Endothelial cell of umbilical vein (primary cell): Measurements from ENCODE around the gene PSD4. TPM values are rescaled to one million over a fixed set of nuclear protein-coding genes. Genes with fewer than 3 reads are reported as not detected.

Experiments used
- BruUV-seq: library from RNA; stranded (reverse); fragments of 400-500 nt; replicated peaks from 2 replicates; lab custom pipeline; 2021; lab: Mats Ljungman, UMichigan
- CTCF ChIA-PET: fragments of 300-600, 350-600 bp; sonication (Branson Sonifier 250); formaldehyde crosslinking; loops from one replicate; lab custom pipeline; 2021; ENCODE audit warnings: antibody characterized with exemption, inconsistent platforms; lab: Charles Lee
- POLR2A ChIA-PET: fragments of 300-600, 350-600 bp; sonication (Branson Sonifier 250); formaldehyde crosslinking; loops from one replicate; lab custom pipeline; 2021; ENCODE audit warnings: antibody characterized with exemption, inconsistent platforms; lab: Charles Lee
- DNase-seq: peaks from one replicate; pipeline ENCODE4 v3.0.0-alpha.2; 2011; ENCODE audit warnings: low read depth, low spot score
- FAIRE-seq: peaks from 2 replicates; lab custom pipeline; 2011; peaks lifted over from hg19 to GRCh38; lab: Jason Lieb, UNC
- H2AFZ ChIP-seq: 2 replicates; pipeline ENCODE4 v1.6.0; 2012; ENCODE audit warnings: low read depth, low read length, control low read depth, inconsistent platforms
- H3K27ac ChIP-seq: 2 replicates; pipeline ENCODE4 v1.5.1; 2011; ENCODE audit warnings: low read depth, mild to moderate bottlenecking, control low read depth, low read length, moderate library complexity; ENCODE audit not compliant: insufficient read depth
- H3K27me3 ChIP-seq, 2 experiments: 2 replicates each; pipeline versions ENCODE4 v1.6.0 to v1.6.1; 2011; ENCODE audit warnings: low read length in 2 of 2, mixed read lengths in 1 of 2; ENCODE audit not compliant: control insufficient read depth in 2 of 2, insufficient read depth in 2 of 2
- H3K36me3 ChIP-seq, 2 experiments: 2 replicates in 1 of 2; 3 replicates in 1 of 2; pipeline ENCODE4 v1.5.1; 2011; ENCODE audit warnings: low read length in 2 of 2, mild to moderate bottlenecking in 1 of 2, moderate library complexity in 1 of 2; ENCODE audit not compliant: control insufficient read depth in 2 of 2, insufficient read depth in 2 of 2; ENCODE audit errors: extremely low read depth in 1 of 2
- H3K4me1 ChIP-seq: 3 replicates; pipeline ENCODE4 v1.5.1; 2011; ENCODE audit warnings: mild to moderate bottlenecking, low read length; ENCODE audit not compliant: control insufficient read depth, insufficient read depth; ENCODE audit errors: extremely low read depth
- H3K4me2 ChIP-seq: 2 replicates; pipeline ENCODE4 v1.6.1; 2011; ENCODE audit warnings: low read length, control low read depth, mixed read lengths; ENCODE audit not compliant: insufficient read depth
- H3K4me3 ChIP-seq, 3 experiments: fragments of 200-600 bp in 1 of 3; sonication (generic), shearing (Covaris generic) in 1 of 3; replicated peaks in 1 of 3; 2 replicates each; pipeline ENCODE4 v1.5.1; 2011 to 2016; ENCODE audit warnings: control low read depth in 3 of 3, low read length in 3 of 3, mild to moderate bottlenecking in 2 of 3, inconsistent platforms in 1 of 3, low read depth in 1 of 3, moderate library complexity in 1 of 3; ENCODE audit not compliant: insufficient read depth in 1 of 3
- H3K79me2 ChIP-seq: 2 replicates; pipeline ENCODE4 v1.6.0; 2012; ENCODE audit warnings: low read length, inconsistent platforms; ENCODE audit not compliant: control insufficient read depth, insufficient read depth
- H3K9ac ChIP-seq: replicated peaks from 2 replicates; pipeline ENCODE3; 2011; ENCODE audit warnings: low read length, control low read depth; ENCODE audit not compliant: insufficient read depth; ENCODE audit errors: extremely low read depth
- H3K9me1 ChIP-seq: replicated peaks from 3 replicates; pipeline ENCODE4 v1.6.0; 2011; ENCODE audit warnings: mild to moderate bottlenecking, low read length; ENCODE audit not compliant: control insufficient read depth, insufficient read depth; ENCODE audit errors: extremely low read depth
- H3K9me3 ChIP-seq: replicated peaks from 2 replicates; pipeline ENCODE4 v1.5.1; 2012; ENCODE audit warnings: low read length, inconsistent platforms; ENCODE audit not compliant: control insufficient read depth, insufficient read depth
- H4K20me1 ChIP-seq: replicated peaks from 2 replicates; pipeline ENCODE3; 2011; ENCODE audit warnings: mild to moderate bottlenecking, low read length; ENCODE audit not compliant: control insufficient read depth, insufficient read depth; ENCODE audit errors: extremely low read depth
- CTCF ChIP-seq, 2 donors: IDR thresholded peaks; 1 replicate in 1 of 2; 2 replicates in 1 of 2; pipeline ENCODE4 v1.5.1; 2011; ENCODE audit warnings: low read length in 2 of 2, mild to moderate bottlenecking in 2 of 2, moderate library complexity in 2 of 2, control low read depth in 1 of 2, inconsistent platforms in 1 of 2, low read depth in 1 of 2; ENCODE audit not compliant: insufficient read depth in 1 of 2; ENCODE audit errors: extremely low read depth in 1 of 2
- EZH2 ChIP-seq: IDR thresholded peaks from 2 replicates; pipeline ENCODE4 v1.6.1; 2012; ENCODE audit warnings: borderline replicate concordance, low read depth, mild to moderate bottlenecking, moderate library complexity, low read length, inconsistent platforms; ENCODE audit not compliant: severe bottlenecking
- FOS ChIP-seq: IDR thresholded peaks from 2 replicates; pipeline ENCODE4 v1.6.1; 2011; ENCODE audit warnings: mild to moderate bottlenecking, low read length, moderate library complexity, borderline replicate concordance; ENCODE audit not compliant: insufficient read depth
- GATA2 ChIP-seq: IDR thresholded peaks from 2 replicates; pipeline ENCODE4 v1.7.0; 2011; ENCODE audit warnings: low read depth, mild to moderate bottlenecking, moderate library complexity, mixed read lengths, low read length; ENCODE audit not compliant: insufficient read length, insufficient read depth
- JUN ChIP-seq: IDR thresholded peaks from 2 replicates; pipeline ENCODE4 v1.6.1; 2011; ENCODE audit warnings: borderline replicate concordance, low read depth; ENCODE audit not compliant: insufficient read length, insufficient read depth
- MYC ChIP-seq: IDR thresholded peaks from one replicate; pipeline ENCODE4 v1.6.1; 2011; ENCODE audit warnings: mild to moderate bottlenecking, low read depth, low read length
- POLR2A ChIP-seq: IDR thresholded peaks from 2 replicates; pipeline ENCODE4 v1.6.1; 2012; ENCODE audit warnings: low read depth, mild to moderate bottlenecking, control low read depth, low read length
- POLR2AphosphoS5 ChIP-seq: IDR thresholded peaks from 2 replicates; pipeline ENCODE4 v1.6.1; 2012; ENCODE audit warnings: low read depth, mild to moderate bottlenecking, control low read depth, low read length, moderate library complexity; ENCODE audit not compliant: insufficient read depth
- dilution Hi-C: fragments of 300-500 bp; cut with MboI; formaldehyde crosslinking; loops from one replicate; pipeline ENCODE4 v1.15.0; 2019; ENCODE audit warnings: low sequenced_read_pairs; ENCODE audit not compliant: extremely low pct_ligation_motif_present
- intact Hi-C: fragments of 100-400 bp; cut with micrococcal nuclease; formaldehyde crosslinking; loops from one replicate; pipeline ENCODE4 v1.10.0; 2022
- polyA plus RNA-seq, 4 experiments: library from polyadenylated mRNA; depleted of rRNA in 3 of 4; stranded (reverse) in 3 of 4; unstranded in 1 of 4; fragments of >200 nt; gene quantifications; 2 replicates each; pipeline versions ENCODE4 v1.2.1 to v1.2.3, GENCODE V29; 2011 to 2012; ENCODE audit warnings: missing spikeins in 1 of 4
- total RNA-seq: library from RNA; stranded (reverse); gene quantifications from 2 replicates; pipeline ENCODE4 v1.2.3, GENCODE V29; 2021
- TF ChIP-seq, protein P1 (sequence below): IDR thresholded peaks from 2 replicates; pipeline ENCODE4 v1.6.1; 2011; ENCODE audit not compliant: insufficient read depth, insufficient read length

Gene PSD4
- total and polyA plus RNA-seq, 2 donors (not counting 3 experiments of a cell fraction or from before 2014, with no cell fraction given): 0.01 to 0.24 TPM

DNA sequence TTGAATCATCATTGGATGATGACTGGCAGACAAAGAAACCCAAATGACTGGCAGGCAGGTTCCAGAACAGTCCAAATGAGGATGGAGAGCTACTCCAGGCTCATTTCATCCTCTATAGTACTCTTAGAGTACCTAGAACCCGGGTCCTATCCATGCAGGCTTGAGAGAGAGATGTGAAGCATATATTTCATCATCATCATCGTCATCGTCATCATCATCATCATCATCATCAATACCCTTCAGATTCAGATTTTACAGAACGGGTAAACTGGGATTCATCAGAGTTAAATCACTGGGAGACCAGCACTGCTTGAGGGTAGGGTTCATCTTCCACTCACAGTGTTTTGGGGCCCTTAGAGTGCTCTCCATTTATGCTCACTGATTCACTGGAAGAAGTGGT lies 52.7 kb downstream of the PSD4 start:
- intact Hi-C loops: no loop called here
- FAIRE-seq (no peak), DNase-seq (no peak)
- TF ChIP-seq MYC (no peak), POLR2AphosphoS5 (no peak), CTCF (IDR thresholded peaks at IDR 0.05; ENCODE audit: extremely low read depth in 1 of 2, insufficient read depth in 1 of 2, low read depth in 1 of 2, low read length in 2 of 2) (no peak), JUN (no peak), FOS (no peak), POLR2A (no peak), GATA2 (no peak), EZH2 (no peak)
- TF ChIP-seq, protein P1, sequence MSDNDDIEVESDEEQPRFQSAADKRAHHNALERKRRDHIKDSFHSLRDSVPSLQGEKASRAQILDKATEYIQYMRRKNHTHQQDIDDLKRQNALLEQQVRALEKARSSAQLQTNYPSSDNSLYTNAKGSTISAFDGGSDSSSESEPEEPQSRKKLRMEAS: no peak
- Histone ChIP-seq H4K20me1 (no peaks in the 10 kb centered on the region), H3K9me1 (no peaks in the 10 kb centered on the region), H3K9ac (no peak overlapping the region), H3K36me3 (no peaks in the 10 kb centered on the region), H2AFZ (no peak overlapping the region), H3K4me2 (no peak overlapping the region), H3K9me3 (no peaks in the 10 kb centered on the region), H3K27ac (no peak overlapping the region), H3K4me1 (no peaks in the 10 kb centered on the region), H3K27me3 (peaks cover 0 to 5% of the 10 kb centered on the region in 2 experiments), H3K4me3 (no peak overlapping the region), H3K79me2 (no peaks in the 10 kb centered on the region)
- POLR2A ChIA-PET: no interaction called here
- dilution Hi-C loops: no loop called here
- BruUV-seq: no TSS peak
- CTCF ChIA-PET: interaction anchor here (2.0 kb wide), 1 partner anchor 20 kb away, joined by 5 read pairs; no protein-coding TSS in a partner anchor
